RWPE2 (cell line): ENCODE data around the gene ERO1B.
"Not testable (repeated sequence)": the region's sequence is repeated elsewhere in the genome, so short reads cannot be mapped to it uniquely, and the experiment has no call there.

Experiments
- ATAC-seq: fragments of 200-7000 bp; cut with Tn5 transposase; 3 replicates; pipeline ENCODE4 v1.9.1; 2021; ENCODE audit warnings: low read depth
- DNase-seq: peaks from one replicate; pipeline ENCODE4 v3.0.0-alpha.2; 2020; ENCODE audit warnings: low spot score
- H3K27ac ChIP-seq: fragments of 450-650 bp; 2 replicates; pipeline ENCODE4 v1.5.1; 2017; ENCODE audit warnings: mild to moderate bottlenecking; ENCODE audit not compliant: poor library complexity, severe bottlenecking
- H3K27me3 ChIP-seq: fragments of 250-450 bp; sonication (Bioruptor Pico); 2 replicates; pipeline ENCODE4 v1.5.1; 2021; ENCODE audit warnings: mild to moderate bottlenecking, moderate library complexity; ENCODE audit not compliant: insufficient read depth, poor library complexity, severe bottlenecking
- H3K36me3 ChIP-seq: fragments of 250-450 bp; sonication (Bioruptor Pico); 2 replicates; pipeline ENCODE4 v1.5.1; 2020; ENCODE audit warnings: low read depth, mild to moderate bottlenecking, moderate library complexity
- H3K4me1 ChIP-seq: fragments of 250-450 bp; sonication (Bioruptor Pico); 2 replicates; pipeline ENCODE4 v1.5.1; 2021; ENCODE audit warnings: mild to moderate bottlenecking, moderate library complexity; ENCODE audit not compliant: insufficient read depth, poor library complexity, severe bottlenecking
- H3K4me3 ChIP-seq: fragments of 250-450 bp; sonication (Bioruptor Pico); 2 replicates; pipeline ENCODE4 v1.5.1; 2021; ENCODE audit warnings: mild to moderate bottlenecking, moderate library complexity; ENCODE audit not compliant: severe bottlenecking
- H3K9me3 ChIP-seq: fragments of 250-450 bp; sonication (Bioruptor Pico); 2 replicates; pipeline ENCODE4 v1.5.1; 2021; ENCODE audit warnings: mild to moderate bottlenecking, moderate library complexity; ENCODE audit not compliant: severe bottlenecking
- CTCF ChIP-seq: fragments of 450-650 bp; IDR thresholded peaks from one replicate; pipeline ENCODE4 v1.5.1; 2017; ENCODE audit warnings: mild to moderate bottlenecking, moderate library complexity; ENCODE audit not compliant: poor library complexity, severe bottlenecking

Gene ERO1B, protein sequence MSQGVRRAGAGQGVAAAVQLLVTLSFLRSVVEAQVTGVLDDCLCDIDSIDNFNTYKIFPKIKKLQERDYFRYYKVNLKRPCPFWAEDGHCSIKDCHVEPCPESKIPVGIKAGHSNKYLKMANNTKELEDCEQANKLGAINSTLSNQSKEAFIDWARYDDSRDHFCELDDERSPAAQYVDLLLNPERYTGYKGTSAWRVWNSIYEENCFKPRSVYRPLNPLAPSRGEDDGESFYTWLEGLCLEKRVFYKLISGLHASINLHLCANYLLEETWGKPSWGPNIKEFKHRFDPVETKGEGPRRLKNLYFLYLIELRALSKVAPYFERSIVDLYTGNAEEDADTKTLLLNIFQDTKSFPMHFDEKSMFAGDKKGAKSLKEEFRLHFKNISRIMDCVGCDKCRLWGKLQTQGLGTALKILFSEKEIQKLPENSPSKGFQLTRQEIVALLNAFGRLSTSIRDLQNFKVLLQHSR

GRCh38 chr1:236281654-236282424 is at the start of gene ERO1B:
TSS of gene ERO1B (minus strand) at chr1:236281958. CDS start at chr1:236281783, 175 bp downstream.
- peak; percentile 96 for ATAC-seq
- Histone ChIP-seq H3K36me3 (no peaks in the 10 kb centered on the region), H3K27ac (no peak within 1 kb of the TSS), H3K9me3 (no peaks in the 10 kb centered on the region), H3K27me3 (no peaks in the 10 kb centered on the region), H3K4me3 (peak within 1 kb of the TSS; percentile 99), H3K4me1 (no peaks in the 10 kb centered on the region)
- peak; percentile 90 for DNase-seq
- no peak for TF ChIP-seq CTCF

- not testable (repeated sequence) for H3K4me1 ChIP-seq, H3K4me3 ChIP-seq, H3K9me3 ChIP-seq, H3K36me3 ChIP-seq, H3K27ac ChIP-seq, ATAC-seq, H3K27me3 ChIP-seq, DNase-seq
Measured at GRCh38 chr1:236331412-236331811, 49.7 kb upstream of the ERO1B start.

DNA sequence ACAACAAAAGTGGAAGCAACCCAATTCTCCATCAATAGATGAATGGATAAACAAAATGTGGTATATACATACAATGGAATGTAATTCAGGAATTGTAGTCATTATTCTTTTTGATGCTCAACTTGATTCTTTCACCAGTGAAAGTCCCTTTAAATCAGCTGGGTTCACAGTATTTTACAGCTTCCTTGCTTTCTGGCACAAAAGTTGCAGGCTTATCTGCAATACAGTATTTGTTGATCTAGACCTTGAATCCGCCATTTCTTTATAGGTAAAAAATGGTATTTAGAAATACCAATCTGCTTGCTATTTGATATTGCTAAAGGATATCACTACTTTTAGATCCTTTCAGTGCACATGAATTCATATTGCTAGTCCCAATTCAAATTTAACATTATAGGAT is 44.7 kb upstream of the ERO1B start:
- Histone ChIP-seq H3K27ac (no peak overlapping the region), H3K9me3 (no peaks in the 10 kb centered on the region), H3K36me3 (no peaks in the 10 kb centered on the region), H3K4me3 (no peak overlapping the region), H3K4me1 (no peaks in the 10 kb centered on the region), H3K27me3 (no peaks in the 10 kb centered on the region)
- ATAC-seq (no peak), DNase-seq (no peak)
- TF ChIP-seq CTCF: no peak

DNA sequence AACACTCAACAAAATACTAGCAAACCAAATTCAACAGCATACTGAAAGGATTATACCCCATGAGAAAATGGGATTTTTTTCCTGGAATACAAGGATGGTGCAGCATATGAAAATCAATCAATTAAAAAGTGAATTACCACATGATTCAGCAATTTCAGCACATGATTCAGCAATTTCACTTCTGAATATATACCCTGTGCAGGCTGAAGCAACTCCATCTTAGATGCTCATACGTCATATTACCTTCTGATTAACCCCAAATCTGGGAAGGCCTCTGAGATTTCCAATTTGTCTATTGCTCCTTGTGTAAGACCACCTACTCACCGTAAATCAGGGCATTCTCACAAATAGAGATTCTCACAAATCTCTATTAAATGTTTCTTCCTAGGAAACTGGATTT is 43.8 kb upstream of the ERO1B start:
- no peaks in the 10 kb centered on the region for H3K9me3 ChIP-seq
- H3K27me3 ChIP-seq: no peaks in the 10 kb centered on the region
- no peak for ATAC-seq
- H3K36me3 ChIP-seq: no peaks in the 10 kb centered on the region
- no peak for TF ChIP-seq CTCF
- DNase-seq: no peak
- H3K4me3 ChIP-seq: no peak overlapping the region
- H3K4me1 ChIP-seq: no peaks in the 10 kb centered on the region
- H3K27ac ChIP-seq: no peak overlapping the region

- H3K27ac ChIP-seq: no peak overlapping the region
- H3K36me3 ChIP-seq: no peaks in the 10 kb centered on the region
- no peak overlapping the region for H3K4me3 ChIP-seq
- ATAC-seq: no peak
- H3K4me1 ChIP-seq: no peaks in the 10 kb centered on the region
- DNase-seq: no peak
- no peak for TF ChIP-seq CTCF
- H3K27me3 ChIP-seq: no peaks in the 10 kb centered on the region
- no peaks in the 10 kb centered on the region for H3K9me3 ChIP-seq
Measured at GRCh38 chr1:236323819-236324411, 42.2 kb upstream of the ERO1B start.
